T follicular helper cell (primary cell): Measurements from ENCODE around the gene PREX1.
"Not testable (repeated sequence)": the region's sequence is repeated elsewhere in the genome, so short reads cannot be mapped to it uniquely, and the experiment has no call there.

Source experiments
- DNase-seq: peaks from one replicate; pipeline ENCODE4 v3.0.0-alpha.2; 2020; ENCODE audit warnings: low read depth
- total RNA-seq, 2 experiments: gene quantifications; one replicate each; lab custom pipeline; 2026; lab: John Stamatoyannopoulos, UW

The PREX1 gene
- total RNA-seq = 201 to 662 reads per million in 2 experiments

GRCh38 chr20:48827855-48828733 is at the start of gene PREX1:
Gene PREX1 (minus strand): TSS chr20:48827999. CDS start chr20:48827860, 139 bp downstream.
- peak; percentile 77 for DNase-seq

GRCh38 chr20:48877304-48877703 is 49.5 kb upstream of the PREX1 start:
- DNase-seq = no peak

- DNase-seq = no peak
Observed at GRCh38 chr20:48875914-48876240, 48.1 kb upstream of the PREX1 start.

GRCh38 chr20:48875233-48875913 is 47.6 kb upstream of the PREX1 start:
- no peak for DNase-seq

- DNase-seq = not testable (repeated sequence)
Observed at GRCh38 chr20:48869442-48869841, 41.6 kb upstream of the PREX1 start.

GRCh38 chr20:48866936-48867335 is 39.1 kb upstream of the PREX1 start:
- DNase-seq = no peak

GRCh38 chr20:48864738-48865318 is 37.0 kb upstream of the PREX1 start:
- DNase-seq = no peak

GRCh38 chr20:48864254-48864653 is 36.5 kb upstream of the PREX1 start:
- DNase-seq = no peak

GRCh38 chr20:48862279-48862678 is 34.5 kb upstream of the PREX1 start:
- DNase-seq = no peak

GRCh38 chr20:48861444-48861843 is 33.6 kb upstream of the PREX1 start:
- DNase-seq = no peak

GRCh38 chr20:48858075-48858790 is 30.4 kb upstream of the PREX1 start:
- DNase-seq = no peak

- no peak for DNase-seq
Observed at GRCh38 chr20:48856130-48856529, 28.3 kb upstream of the PREX1 start.

GRCh38 chr20:48855046-48855445 is 27.2 kb upstream of the PREX1 start:
- DNase-seq = no peak

- DNase-seq = no peak
Observed at GRCh38 chr20:48852609-48853008, 24.8 kb upstream of the PREX1 start.

GRCh38 chr20:48851579-48851978 is 23.8 kb upstream of the PREX1 start:
- no peak for DNase-seq

- no peak for DNase-seq
Observed at GRCh38 chr20:48850977-48851299, 23.1 kb upstream of the PREX1 start.

- no peak for DNase-seq
Observed at GRCh38 chr20:48850257-48850976, 22.6 kb upstream of the PREX1 start.

- no peak for DNase-seq
Observed at GRCh38 chr20:48849779-48850178, 22.0 kb upstream of the PREX1 start.

- DNase-seq = no peak
Observed at GRCh38 chr20:48849299-48849698, 21.5 kb upstream of the PREX1 start.

- DNase-seq = no peak
Observed at GRCh38 chr20:48847498-48848205, 19.9 kb upstream of the PREX1 start.
